A549 (cell line): ENCODE results near the gene MCU.

Experiments
- CEBPB ChIP-seq, 2 experiments: fragments of >200 bp in 1 of 2; sonication (Bioruptor Twin) in 1 of 2; formaldehyde crosslinking in 1 of 2; IDR thresholded peaks; 2 replicates each; pipeline ENCODE4 v1.6.1; 2012 to 2016
- CTCF ChIP-seq: fragments of >200 bp; sonication (Bioruptor Twin); formaldehyde crosslinking; IDR thresholded peaks from 3 replicates; pipeline ENCODE4 v1.5.1; 2016
- JUNB ChIP-seq: fragments of >200 bp; sonication (Bioruptor Twin); formaldehyde crosslinking; IDR thresholded peaks from 2 replicates; pipeline ENCODE4 v1.6.1; 2016
- NPAS2 ChIP-seq: fragments of 250-450 bp; sonication (Bioruptor Pico); IDR thresholded peaks from 2 replicates; pipeline ENCODE4 v1.8.0; 2022; ENCODE audit warnings: mild to moderate bottlenecking, moderate library complexity, borderline replicate concordance
- RAD21 ChIP-seq, 2 experiments: fragments of >200 bp in 1 of 2; sonication (Bioruptor Twin) in 1 of 2; formaldehyde crosslinking in 1 of 2; IDR thresholded peaks in 1 of 2; conservative IDR thresholded peaks in 1 of 2; 2 replicates in 1 of 2; 3 replicates in 1 of 2; pipeline ENCODE4 v1.6.1; 2012 to 2018; ENCODE audit warnings: inconsistent platforms in 1 of 2
- SREBF2 ChIP-seq: fragments of 450-650 bp; IDR thresholded peaks from 2 replicates; pipeline ENCODE4 v1.6.1; 2014; ENCODE audit warnings: mild to moderate bottlenecking, moderate library complexity
- ZSCAN20 ChIP-seq: fragments of 250-450 bp; sonication (Bioruptor Pico); IDR thresholded peaks from 2 replicates; pipeline ENCODE4 v1.8.0; 2022; ENCODE audit warnings: mild to moderate bottlenecking, moderate library complexity

GRCh38 chr10:72831696-72832409 lies 139.9 kb downstream of the MCU start:
- TF ChIP-seq CTCF (no peak), CEBPB (IDR thresholded peaks at IDR 0.05) (no peak), JUNB (no peak), NPAS2 (no peak), SREBF2 (no peak), ZSCAN20 (CRISPR knock-in tag) (no peak), RAD21 (conservative IDR thresholded peaks at IDR 0.05 in 1 of 2, IDR thresholded peaks at IDR 0.05 in 1 of 2) (no peak)
